ENCODE results near the gene IMPDH1. TPM values are rescaled to one million over a fixed set of nuclear protein-coding genes. Genes with fewer than 3 reads are reported as not detected.

The IMPDH1 gene
- total and polyA plus RNA-seq, 10 of the 15 experiments (the other 5 are each of a cell fraction or from before 2014, with no cell fraction given): 0.50 to 61.3 (median 41.8) TPM

GRCh38 chr7:128359939-128360338 is 49.8 kb downstream of the IMPDH1 start:
- H3K36me3 ChIP-seq (ENCODE audit: control insufficient read depth in 2 of 2, insufficient read depth in 2 of 2, low read length in 1 of 2): no peaks in the 10 kb centered on the region
- no peaks in the 10 kb centered on the region for H3K79me2 ChIP-seq (ENCODE audit: control insufficient read depth, insufficient read depth, low read length)
- no peaks in the 10 kb centered on the region for H3K9me3 ChIP-seq (replicated peaks; ENCODE audit: control insufficient read depth, insufficient read depth, low read length)
- no peak for ATAC-seq
- ChIA-PET POLR2A (no interaction called here), RAD21 (ENCODE audit: unreplicated experiment) (no interaction called here), SMC1A (ENCODE audit: uncharacterized antibody, unreplicated experiment) (no interaction called here), CTCF (no interaction called here)
- H3K4me3 ChIP-seq: no peak overlapping the region
- intact Hi-C loops (cut with micrococcal nuclease; ENCODE audit: unreplicated experiment) (no loop called here), in situ Hi-C loops (cut with MboI) (no loop called here)
- H3K4me1 ChIP-seq (ENCODE audit: control insufficient read depth, insufficient read depth, low read length): no peaks in the 10 kb centered on the region
- no peaks in the 10 kb centered on the region for H4K20me1 ChIP-seq (ENCODE audit: control insufficient read depth, insufficient read depth)
- H3K4me2 ChIP-seq (ENCODE audit: control insufficient read depth, insufficient read depth): no peak overlapping the region
- H2AFZ ChIP-seq (ENCODE audit: control insufficient read depth, low read depth, low read length): no peak overlapping the region
- H3K9ac ChIP-seq (ENCODE audit: control insufficient read depth, insufficient read depth, low read length): no peak overlapping the region
- FAIRE-seq: no peak
- no peak for TF ChIP-seq SREBF1 (IDR thresholded peaks at IDR 0.05; ENCODE audit: low read length)
- TF ChIP-seq HDAC6 (IDR thresholded peaks at IDR 0.05; ENCODE audit: unreplicated experiment): no peak
- TF ChIP-seq BCL3 (IDR thresholded peaks at IDR 0.05; ENCODE audit: borderline replicate concordance, insufficient read depth, low read depth, low read length, poor library complexity, severe bottlenecking): no peak
- TF ChIP-seq HDAC2 (IDR thresholded peaks at IDR 0.05): no peak
- TF ChIP-seq EP300 (IDR thresholded peaks at IDR 0.05; ENCODE audit: borderline replicate concordance in 1 of 2, control insufficient read depth in 1 of 2, low read depth in 2 of 2, low read length in 2 of 2): no peak
- no peak for TF ChIP-seq YBX1 (IDR thresholded peaks at IDR 0.05)
- no peak for TF ChIP-seq SP1 (IDR thresholded peaks at IDR 0.05; ENCODE audit: low read depth, low read length)
- WGBS (ENCODE audit: insufficient coverage, insufficient replicate concordance, low lambda C conversion rate, missing lambda C conversion rate): 41% methylated on average over 4 of the region's 4 CpGs
- no peak overlapping the region for H3K27ac ChIP-seq (ENCODE audit: control insufficient read depth, insufficient read depth)
- DNase-seq (ENCODE audit: low read depth, low spot score): no peak
- H3K27me3 ChIP-seq (replicated peaks in 1 of 2; ENCODE audit: control insufficient read depth in 2 of 2, insufficient read depth in 2 of 2, low read length in 1 of 2): peaks cover 19 to 31% of the 10 kb centered on the region in 2 experiments
- no TSS peak for BruUV-seq (replicated peaks)

- Histone ChIP-seq H2AFZ (ENCODE audit: control insufficient read depth, low read depth, low read length) (no peak overlapping the region), H3K9me3 (replicated peaks; ENCODE audit: control insufficient read depth, insufficient read depth, low read length) (no peaks in the 10 kb centered on the region), H3K4me1 (ENCODE audit: control insufficient read depth, insufficient read depth, low read length) (no peaks in the 10 kb centered on the region), H3K4me3 (no peak overlapping the region), H3K36me3 (ENCODE audit: control insufficient read depth in 2 of 2, insufficient read depth in 2 of 2, low read length in 1 of 2) (no peaks in the 10 kb centered on the region), H3K9ac (ENCODE audit: control insufficient read depth, insufficient read depth, low read length) (no peak overlapping the region), H4K20me1 (ENCODE audit: control insufficient read depth, insufficient read depth) (no peaks in the 10 kb centered on the region), H3K27me3 (replicated peaks in 1 of 2; ENCODE audit: control insufficient read depth in 2 of 2, insufficient read depth in 2 of 2, low read length in 1 of 2) (peaks cover 19 to 31% of the 10 kb centered on the region in 2 experiments), H3K4me2 (ENCODE audit: control insufficient read depth, insufficient read depth) (no peak overlapping the region), H3K27ac (ENCODE audit: control insufficient read depth, insufficient read depth) (no peak overlapping the region), H3K79me2 (ENCODE audit: control insufficient read depth, insufficient read depth, low read length) (no peaks in the 10 kb centered on the region)
- DNase-seq (ENCODE audit: low read depth, low spot score) (no peak), FAIRE-seq (no peak), ATAC-seq (no peak)
- ChIA-PET RAD21 (ENCODE audit: unreplicated experiment) (no interaction called here), SMC1A (ENCODE audit: uncharacterized antibody, unreplicated experiment) (no interaction called here), CTCF (no interaction called here), POLR2A (no interaction called here)
- intact Hi-C loops (cut with micrococcal nuclease; ENCODE audit: unreplicated experiment) (no loop called here), in situ Hi-C loops (cut with MboI) (no loop called here)
- TF ChIP-seq MEF2A (IDR thresholded peaks at IDR 0.05; ENCODE audit: insufficient read depth, low read depth, low read length): no peak
- TF ChIP-seq DPF2 (IDR thresholded peaks at IDR 0.05): no peak
- no peak for TF ChIP-seq MXI1 (IDR thresholded peaks at IDR 0.05; ENCODE audit: low read depth, low read length)
- no peak for TF ChIP-seq RUNX3 (IDR thresholded peaks at IDR 0.05; ENCODE audit: low read length)
- TF ChIP-seq EGR1 (IDR thresholded peaks at IDR 0.05; ENCODE audit: borderline replicate concordance in 1 of 2, low read depth in 2 of 2, low read length in 2 of 2): no peak
- TF ChIP-seq ZNF217 (IDR thresholded peaks at IDR 0.05): no peak
- no peak for TF ChIP-seq SP1 (IDR thresholded peaks at IDR 0.05; ENCODE audit: low read depth, low read length)
- no TSS peak for BruUV-seq (replicated peaks)
- 60% methylated on average over 12 of the region's 12 CpGs for WGBS (ENCODE audit: insufficient coverage, insufficient replicate concordance, low lambda C conversion rate, missing lambda C conversion rate)
These were observed 50.4 kb downstream of the IMPDH1 start for GRCh38 chr7:128359336-128359735.

Data from GM12878 (cell line).